T-helper 17 cell (primary cell): ENCODE results near the gene HSP90B1. TPM values are rescaled to one million over a fixed set of nuclear protein-coding genes. Genes with fewer than 3 reads are reported as not detected.

Experiments used
- ATAC-seq: fragments of 150-1000 bp; cut with Tn5 transposase; 2 replicates; pipeline ENCODE4 v1.10.0; 2021; ENCODE audit warnings: mild to moderate bottlenecking, moderate library complexity
- DNase-seq, 3 donors: peaks; one replicate each; pipeline versions ENCODE4 v3.0.0 to v3.0.0-alpha.2; 2020 to 2021
- H3K9me3 ChIP-seq: one replicate; pipeline ENCODE4 v1.7.0; 2013; ENCODE audit warnings: low read length, mild to moderate bottlenecking; ENCODE audit not compliant: control insufficient read depth, poor library complexity, severe bottlenecking
- H3K27ac Mint-ChIP-seq: one replicate; pipeline ENCODE4 v1.8.0; 2022; ENCODE audit warnings: mild to moderate bottlenecking, moderate library complexity, mixed read lengths
- H3K27me3 Mint-ChIP-seq: one replicate; pipeline ENCODE4 v1.8.0; 2022; ENCODE audit warnings: mixed read lengths
- H3K36me3 Mint-ChIP-seq: one replicate; pipeline ENCODE4 v1.8.0; 2022; ENCODE audit warnings: low read depth, mixed read lengths
- H3K4me1 Mint-ChIP-seq: one replicate; pipeline ENCODE4 v1.8.0; 2022; ENCODE audit warnings: mild to moderate bottlenecking, mixed read lengths
- H3K4me3 Mint-ChIP-seq: one replicate; pipeline ENCODE4 v1.8.0; 2022; ENCODE audit warnings: mild to moderate bottlenecking, moderate library complexity, mixed read lengths
- total RNA-seq, 4 donors: library from RNA in 2 of 4; stranded (reverse) in 2 of 4; gene quantifications; one replicate each; pipeline ENCODE4 v1.2.3 and lab custom pipeline; 2022 to 2026

The HSP90B1 gene
- total RNA-seq, 2 donors from 2014 or later = 339 to 429 TPM

DNA sequence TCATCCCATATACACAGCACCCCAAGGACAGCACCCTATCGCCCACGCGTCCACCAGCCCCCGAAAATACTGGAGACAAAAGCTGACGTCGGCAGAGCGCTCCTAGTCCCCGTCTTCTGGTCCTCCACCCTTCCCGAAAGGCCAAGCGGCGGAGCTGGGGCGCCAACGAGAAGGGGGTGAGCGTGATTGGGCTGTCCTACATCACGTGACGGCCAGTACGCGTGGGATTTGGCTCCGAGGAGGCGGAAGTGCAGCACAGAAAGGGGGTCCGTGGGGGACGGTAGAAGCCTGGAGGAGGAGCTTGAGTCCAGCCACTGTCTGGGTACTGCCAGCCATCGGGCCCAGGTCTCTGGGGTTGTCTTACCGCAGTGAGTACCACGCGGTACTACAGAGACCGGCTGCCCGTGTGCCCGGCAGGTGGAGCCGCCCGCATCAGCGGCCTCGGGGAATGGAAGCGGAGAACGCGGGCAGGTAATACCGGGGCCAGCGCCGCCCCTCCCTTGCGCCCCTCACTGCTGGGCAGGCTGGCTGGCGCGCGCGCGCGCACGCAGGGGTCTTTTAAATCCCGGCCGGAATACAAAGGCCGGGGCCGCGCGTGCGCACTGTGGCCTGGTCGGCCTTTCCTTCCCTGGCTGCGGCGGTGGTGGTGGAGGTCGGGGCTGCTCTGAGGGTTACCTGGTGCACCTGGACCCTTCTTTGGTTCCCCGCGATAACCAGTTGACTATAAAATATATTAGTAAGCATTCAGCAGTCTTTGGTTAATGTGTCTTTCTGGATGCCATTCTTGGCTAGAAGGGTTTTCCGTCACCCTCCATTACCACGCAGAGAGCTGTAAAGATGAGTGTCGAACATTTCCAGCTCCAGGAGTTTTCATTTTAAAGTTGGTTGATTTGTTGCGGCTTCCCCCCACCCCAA is 35.6 kb downstream of the HSP90B1 start, which contains the start of gene TDG:
Gene TDG (plus strand): TSS at position 283 of the 915 bp plus-strand sequence. CDS start 166 bp downstream, at position 449.
- Mint-ChIP-seq H3K27me3 (no peaks in the 10 kb centered on the region), H3K27ac (peak within 1 kb of the TSS; percentile 99), H3K36me3 (peaks cover 4% of the 10 kb centered on the region), H3K4me1 (peaks cover 40% of the 10 kb centered on the region), H3K4me3 (peak within 1 kb of the TSS; percentile 96)
- ATAC-seq (peak; percentile 94), DNase-seq (peak; percentile 89 to 94 (median 93))
- H3K9me3 ChIP-seq = no peaks in the 10 kb centered on the region

GRCh38 chr12:103966736-103967135 is 36.5 kb downstream of the HSP90B1 start:
- Mint-ChIP-seq H3K27me3 (no peaks in the 10 kb centered on the region), H3K36me3 (peaks cover 7% of the 10 kb centered on the region), H3K4me1 (peaks cover 45% of the 10 kb centered on the region), H3K4me3 (peak overlapping the region; percentile 96), H3K27ac (peak overlapping the region; percentile 99)
- DNase-seq (no peak), ATAC-seq (no peak)
- H3K9me3 ChIP-seq = no peaks in the 10 kb centered on the region

DNA sequence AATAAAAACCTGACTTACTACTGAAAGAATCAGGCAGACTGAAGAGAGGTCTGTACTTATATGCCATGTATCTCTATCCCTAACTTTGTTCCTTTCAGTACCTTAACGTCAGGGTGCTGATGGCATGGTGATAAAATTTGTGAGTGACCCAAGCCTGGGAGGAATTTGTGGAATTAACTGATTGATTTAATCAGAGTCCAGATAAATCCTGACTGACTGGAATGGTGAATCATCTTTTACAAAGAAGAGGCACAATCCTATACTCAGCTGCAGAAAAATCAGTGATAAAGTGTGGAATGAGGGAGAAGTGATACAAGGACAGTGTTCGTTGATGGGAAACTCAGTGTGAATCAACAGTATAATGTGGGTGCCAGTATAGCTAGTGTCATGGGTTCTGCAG is 39.2 kb downstream of the HSP90B1 start:
- no peak for ATAC-seq
- H3K27me3 Mint-ChIP-seq = no peaks in the 10 kb centered on the region
- H3K27ac Mint-ChIP-seq = no peak overlapping the region
- no peak overlapping the region for H3K4me3 Mint-ChIP-seq
- H3K4me1 Mint-ChIP-seq = peaks cover 54% of the 10 kb centered on the region
- no peak for DNase-seq
- H3K9me3 ChIP-seq = no peaks in the 10 kb centered on the region
- peaks cover 7% of the 10 kb centered on the region for H3K36me3 Mint-ChIP-seq

GRCh38 chr12:103973909-103974308 is 43.7 kb downstream of the HSP90B1 start:
- Mint-ChIP-seq H3K27me3 (no peaks in the 10 kb centered on the region), H3K4me3 (no peak overlapping the region), H3K4me1 (peaks cover 31% of the 10 kb centered on the region), H3K36me3 (peaks cover 6% of the 10 kb centered on the region), H3K27ac (no peak overlapping the region)
- no peak for ATAC-seq
- no peaks in the 10 kb centered on the region for H3K9me3 ChIP-seq
- no peak for DNase-seq

DNA sequence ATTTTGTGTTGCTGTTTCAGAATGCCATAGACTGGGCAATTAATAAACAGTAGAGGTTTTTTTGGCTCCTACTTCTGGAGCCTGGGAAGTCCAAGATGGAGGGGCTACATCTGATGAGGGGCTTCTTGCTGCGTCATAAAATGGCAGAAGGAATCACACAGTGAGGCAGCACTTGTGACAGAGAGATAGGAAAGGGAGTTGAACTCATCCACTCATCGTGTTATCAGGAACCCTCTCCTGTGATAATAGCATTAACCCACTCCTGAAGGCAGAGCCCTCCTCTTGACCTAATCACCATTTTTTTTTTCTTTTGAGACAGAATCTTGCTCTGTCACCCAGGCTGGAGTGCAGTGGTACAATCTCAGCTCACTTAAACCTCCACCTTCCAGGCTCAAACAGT is 45.2 kb downstream of the HSP90B1 start:
- peaks cover 25% of the 10 kb centered on the region for H3K4me1 Mint-ChIP-seq
- peak overlapping the region; percentile 45 for H3K27ac Mint-ChIP-seq
- H3K9me3 ChIP-seq = no peaks in the 10 kb centered on the region
- no peak overlapping the region for H3K4me3 Mint-ChIP-seq
- H3K36me3 Mint-ChIP-seq = peaks cover 6% of the 10 kb centered on the region
- ATAC-seq = no peak
- no peak for DNase-seq
- H3K27me3 Mint-ChIP-seq = no peaks in the 10 kb centered on the region

DNA sequence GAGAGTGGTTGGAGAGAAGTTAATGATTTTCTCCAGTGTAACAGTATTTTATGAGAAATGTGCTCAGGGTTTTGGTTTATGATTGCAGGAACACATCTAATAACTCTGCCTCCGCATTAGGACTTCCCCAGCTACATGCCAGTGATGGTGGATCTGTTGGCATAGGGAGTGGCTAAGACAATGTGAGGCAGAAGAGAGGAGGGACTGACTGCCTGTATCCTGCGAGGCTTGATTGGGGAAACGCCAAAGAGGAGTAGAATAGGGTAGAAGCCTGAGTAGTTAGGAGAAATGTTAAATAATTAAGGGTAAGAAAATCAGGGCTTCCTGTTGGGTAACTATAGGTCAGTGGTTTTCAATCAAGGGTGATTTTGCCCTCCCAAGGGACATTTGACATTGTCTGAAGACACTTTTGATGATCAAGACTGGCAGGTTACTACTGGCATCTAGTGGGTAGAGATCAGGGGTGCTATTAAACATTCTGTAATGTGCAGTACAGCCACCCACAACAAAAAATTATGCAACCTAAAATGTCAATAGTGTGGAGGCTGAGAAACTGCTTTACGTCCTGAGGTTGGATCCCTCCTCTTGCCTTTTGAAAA is 48.3 kb downstream of the HSP90B1 start:
- H3K27ac Mint-ChIP-seq = peak overlapping the region; percentile 87
- H3K9me3 ChIP-seq = no peaks in the 10 kb centered on the region
- no peak for ATAC-seq
- peaks cover 18% of the 10 kb centered on the region for H3K4me1 Mint-ChIP-seq
- no peak for DNase-seq
- peak overlapping the region; percentile 49 for H3K4me3 Mint-ChIP-seq
- peaks cover 3% of the 10 kb centered on the region for H3K36me3 Mint-ChIP-seq
- H3K27me3 Mint-ChIP-seq = no peaks in the 10 kb centered on the region

GRCh38 chr12:103986829-103987228 is 56.6 kb downstream of the HSP90B1 start:
- Mint-ChIP-seq H3K27ac (no peak overlapping the region), H3K27me3 (no peaks in the 10 kb centered on the region)
- no peak for ATAC-seq

DNA sequence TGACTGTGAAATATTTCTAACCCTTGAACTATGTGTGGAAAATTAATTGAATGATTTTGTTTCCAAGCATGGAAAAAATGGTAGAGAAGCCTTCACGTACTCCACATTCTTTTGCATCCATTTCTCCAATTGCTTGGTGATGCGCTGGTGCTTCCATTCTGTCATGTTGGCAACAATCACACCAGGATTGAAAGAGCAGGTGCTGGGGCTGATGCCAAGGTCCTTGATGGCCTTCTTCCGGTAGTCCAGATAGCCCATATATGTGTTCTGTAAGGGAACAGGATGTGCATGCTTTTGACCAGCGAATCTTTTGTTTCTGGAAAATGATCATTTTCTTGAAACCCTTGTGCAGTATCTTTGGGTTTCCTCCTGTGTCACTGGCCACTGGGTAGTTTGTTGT is 64.0 kb downstream of the HSP90B1 start:
- Mint-ChIP-seq H3K36me3 (no peaks in the 10 kb centered on the region), H3K4me3 (no peak overlapping the region), H3K27ac (no peak overlapping the region), H3K4me1 (peaks cover 2% of the 10 kb centered on the region), H3K27me3 (peaks cover 25% of the 10 kb centered on the region)
- ATAC-seq (no peak), DNase-seq (no peak)
- no peaks in the 10 kb centered on the region for H3K9me3 ChIP-seq

More at GRCh38 chr12:103986829-103987228, 56.6 kb downstream of the HSP90B1 start:
- H3K4me1 Mint-ChIP-seq = no peaks in the 10 kb centered on the region
- H3K36me3 Mint-ChIP-seq = peaks cover 2% of the 10 kb centered on the region
- no peak overlapping the region for H3K4me3 Mint-ChIP-seq
- H3K9me3 ChIP-seq = no peaks in the 10 kb centered on the region
- no peak for DNase-seq

GRCh38 chr12:103996595-103996994 is 66.4 kb downstream of the HSP90B1 start:
- peaks cover 2% of the 10 kb centered on the region for H3K4me1 Mint-ChIP-seq
- ATAC-seq = no peak
- H3K9me3 ChIP-seq = no peaks in the 10 kb centered on the region
- DNase-seq = no peak
- no peak overlapping the region for H3K27ac Mint-ChIP-seq
- no peak overlapping the region for H3K4me3 Mint-ChIP-seq
- H3K27me3 Mint-ChIP-seq = peaks cover 46% of the 10 kb centered on the region
- H3K36me3 Mint-ChIP-seq = peaks cover 3% of the 10 kb centered on the region

DNA sequence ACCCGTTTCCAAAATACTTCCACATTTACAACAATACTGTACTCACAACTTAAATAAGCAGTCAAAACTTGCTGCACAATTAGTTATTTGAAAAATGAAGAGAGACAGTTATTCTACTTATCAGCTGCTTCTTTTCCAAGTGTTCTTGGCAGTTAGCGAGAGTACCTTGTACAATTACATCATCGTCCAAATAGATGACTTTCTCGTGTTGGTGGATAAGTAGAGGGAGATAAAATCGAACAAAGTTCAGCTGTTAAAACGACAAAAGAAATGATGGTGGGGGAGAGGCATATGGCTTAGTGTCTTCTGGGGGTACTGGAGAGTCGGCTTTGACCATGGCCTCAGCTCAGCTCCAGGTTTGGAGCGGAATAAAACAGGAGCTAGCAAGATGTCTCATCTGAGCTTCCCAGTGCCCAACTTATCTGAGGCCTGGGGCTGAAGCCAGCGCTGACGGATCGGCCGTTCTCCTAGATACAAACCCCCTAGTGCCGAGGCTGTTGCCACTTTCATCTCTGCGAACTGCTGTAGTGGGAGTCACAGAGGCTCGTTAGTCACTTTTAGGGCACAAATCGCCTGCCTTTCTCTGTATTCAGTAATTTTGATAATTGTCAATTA is 67.2 kb downstream of the HSP90B1 start:
- peaks cover 3% of the 10 kb centered on the region for H3K36me3 Mint-ChIP-seq
- H3K27ac Mint-ChIP-seq = peak overlapping the region; percentile 66
- peaks cover 2% of the 10 kb centered on the region for H3K4me1 Mint-ChIP-seq
- H3K4me3 Mint-ChIP-seq = no peak overlapping the region
- peaks cover 46% of the 10 kb centered on the region for H3K27me3 Mint-ChIP-seq
- no peaks in the 10 kb centered on the region for H3K9me3 ChIP-seq
- no peak for ATAC-seq
- DNase-seq = no peak

Other genes with a start within 250 kb of the HSP90B1 start
- gene NT5DC3, start 89.2 kb upstream of the HSP90B1 start, total RNA-seq = 1 to 10 TPM; 6.5 to 8.3 TPM
- gene TDG, start 35.5 kb downstream of the HSP90B1 start, total RNA-seq = 10 to 100 TPM; 27.0 to 30.4 TPM
- gene GLT8D2, start 119.8 kb downstream of the HSP90B1 start, total RNA-seq = not detected
- 10 to 100 TPM; 13.9 to 15.2 TPM for gene HCFC2, start 134.1 kb downstream of the HSP90B1 start, total RNA-seq
- 10 to 100 TPM; 11.7 to 13.7 TPM for gene NFYB, start 207.8 kb downstream of the HSP90B1 start, total RNA-seq